Gastroesophageal sphincter (tissue), 3 donors: ENCODE data around the gene ITPR2.

Source experiments
- CTCF ChIP-seq, 4 experiments: fragments of 200-600 bp in 2 of 4; fragments of 450-650 bp in 2 of 4; sonication (generic) in 1 of 4; IDR thresholded peaks; one replicate each; pipeline ENCODE4 v1.5.1; 2017 to 2019; ENCODE audit warnings: antibody characterized with exemption in 4 of 4, mild to moderate bottlenecking in 2 of 4, moderate library complexity in 2 of 4
- EP300 ChIP-seq: sonication (generic); formaldehyde crosslinking; IDR thresholded peaks from one replicate; pipeline ENCODE4 v1.6.1; 2017; ENCODE audit warnings: antibody characterized with exemption, mild to moderate bottlenecking
- POLR2AphosphoS5 ChIP-seq: sonication (generic); formaldehyde crosslinking; IDR thresholded peaks from one replicate; pipeline ENCODE4 v1.6.1; 2017; ENCODE audit warnings: antibody characterized with exemption

- TF ChIP-seq POLR2AphosphoS5 (no peak), CTCF (IDR thresholded peaks at IDR 0.05) (no peak), EP300 (no peak)
Observed at GRCh38 chr12:26340649-26341048, 492.3 kb downstream of the ITPR2 start.
